Measurements from ENCODE around the gene EML6.

- TF ChIP-seq EZH2 (IDR thresholded peaks at IDR 0.05) (no peak), POLR2AphosphoS5 (IDR thresholded peaks at IDR 0.05; ENCODE audit: borderline replicate concordance, low read depth, low read length) (no peak)
Observed at GRCh38 chr2:54728669-54729120, 5.2 kb downstream of the EML6 start.

Data from SK-N-MC (cell line).